PC-9 (cell line): ENCODE measurements around the gene POLRMT. TPM values are rescaled to one million over a fixed set of nuclear protein-coding genes. Genes with fewer than 3 reads are reported as not detected.

ENCODE experiments used
- BruUV-seq: library from RNA; stranded (reverse); fragments of 400-500 nt; replicated peaks from 2 replicates; lab custom pipeline; 2021; lab: Mats Ljungman, UMichigan
- CTCF ChIA-PET: fragments of 300-600 bp; sonication (Branson Sonifier 250); formaldehyde crosslinking; loops from one replicate; lab custom pipeline; 2022; ENCODE audit warnings: antibody characterized with exemption; lab: Charles Lee
- POLR2A ChIA-PET: fragments of 300-600 bp; sonication (Branson Sonifier 250); formaldehyde crosslinking; loops from one replicate; lab custom pipeline; 2022; ENCODE audit warnings: antibody characterized with exemption; ENCODE audit not compliant: unreplicated experiment; lab: Charles Lee
- DNase-seq, 2 experiments: peaks; one replicate each; pipeline versions ENCODE4 v3.0.0 to v3.0.0-alpha.2; 2015 to 2022; ENCODE audit warnings: mixed read lengths in 1 of 2
- H2AFZ ChIP-seq: fragments of 200-600 bp; sonication (generic); 2 replicates; pipeline ENCODE4 v1.8.1; 2017; ENCODE audit warnings: antibody characterized with exemption
- H3F3A ChIP-seq: fragments of 200-600 bp; sonication (generic); 2 replicates; pipeline ENCODE4 v1.8.1; 2017; ENCODE audit warnings: antibody characterized with exemption, mild to moderate bottlenecking, low read depth; ENCODE audit not compliant: insufficient read depth
- H3K27ac ChIP-seq: fragments of 200-600 bp; sonication (generic); 2 replicates; pipeline ENCODE4 v1.6.1; 2016; ENCODE audit warnings: mixed run types
- H3K27me3 ChIP-seq: fragments of 200-600 bp; sonication (generic); 2 replicates; pipeline ENCODE4 v1.6.1; 2016; ENCODE audit warnings: low read depth, mixed run types; ENCODE audit not compliant: insufficient read depth
- H3K36me3 ChIP-seq: fragments of 200-600 bp; sonication (generic); 2 replicates; pipeline ENCODE4 v1.6.1; 2016; ENCODE audit warnings: low read depth, mixed run types
- H3K4me1 ChIP-seq: fragments of 200-600 bp; sonication (generic); replicated peaks from 2 replicates; pipeline ENCODE4 v1.6.1; 2016; ENCODE audit warnings: mixed run types; ENCODE audit not compliant: insufficient read depth
- H3K4me2 ChIP-seq: fragments of 200-600 bp; sonication (generic); 2 replicates; pipeline ENCODE4 v1.6.1; 2017; ENCODE audit warnings: mixed run types
- H3K4me3 ChIP-seq: fragments of 200-600 bp; sonication (generic); 2 replicates; pipeline ENCODE4 v1.6.1; 2016; ENCODE audit warnings: mixed run types
- H3K79me2 ChIP-seq: fragments of 200-600 bp; sonication (generic); 2 replicates; pipeline ENCODE4 v1.6.1; 2017; ENCODE audit warnings: low read depth, mixed run types
- H3K9me2 ChIP-seq: fragments of 200-600 bp; sonication (generic); 2 replicates; pipeline ENCODE4 v1.8.1; 2017; ENCODE audit warnings: mild to moderate bottlenecking; ENCODE audit not compliant: insufficient read depth
- H3K9me3 ChIP-seq: fragments of 200-600 bp; sonication (generic); 2 replicates; pipeline ENCODE4 v1.8.1; 2016; ENCODE audit warnings: low read depth; ENCODE audit not compliant: insufficient read depth
- H4K20me1 ChIP-seq: fragments of 200-600 bp; sonication (generic); 2 replicates; pipeline ENCODE4 v1.8.1; 2017; ENCODE audit not compliant: insufficient read depth
- CTCF ChIP-seq: fragments of 200-600 bp; sonication (generic); conservative IDR thresholded peaks from 2 replicates; pipeline ENCODE4 v1.6.1; 2017; ENCODE audit warnings: mixed run types, antibody characterized with exemption, mild to moderate bottlenecking, moderate library complexity
- EZH2 ChIP-seq: fragments of 200-600 bp; sonication (generic); IDR thresholded peaks from 2 replicates; pipeline ENCODE4 v1.8.0; 2017; ENCODE audit warnings: antibody characterized with exemption, low read depth
- intact Hi-C: fragments of 100-400 bp; cut with micrococcal nuclease; formaldehyde crosslinking; loops from one replicate; pipeline ENCODE4 v1.10.0; 2022; ENCODE audit not compliant: unreplicated experiment
- total RNA-seq: library from RNA; stranded (reverse); gene quantifications from 2 replicates; pipeline ENCODE4 v1.2.3, GENCODE V29; 2021

The POLRMT gene
- total RNA-seq, 1 experiment from 2014 or later: 46.4 TPM

- DNase-seq: no peak
- no TSS peak for BruUV-seq
- no peak overlapping the region for H3K4me2 ChIP-seq
- intact Hi-C loops: no loop called here
- H3K27me3 ChIP-seq: no peaks in the 10 kb centered on the region; the same call in 1 of the 2 replicates
- H3K4me1 ChIP-seq: no peaks in the 10 kb centered on the region
- ChIA-PET CTCF (no interaction called here), POLR2A (no interaction called here)
- H2AFZ ChIP-seq: no peak overlapping the region
- H4K20me1 ChIP-seq: no peaks in the 10 kb centered on the region
- no peaks in the 10 kb centered on the region for H3K9me2 ChIP-seq
- H3K27ac ChIP-seq: no peak overlapping the region
- H3F3A ChIP-seq: no peaks in the 10 kb centered on the region
- H3K36me3 ChIP-seq: no peaks in the 10 kb centered on the region
- H3K4me3 ChIP-seq: no peak overlapping the region
- H3K79me2 ChIP-seq: no peaks in the 10 kb centered on the region
- no peaks in the 10 kb centered on the region for H3K9me3 ChIP-seq
- TF ChIP-seq EZH2 (no peak), CTCF (no peak)
These were observed 31.5 kb downstream of the POLRMT start for GRCh38 chr19:601790-602189.

GRCh38 chr19:601310-601709, 32.0 kb downstream of the POLRMT start:
- intact Hi-C loops: no loop called here
- POLR2A ChIA-PET: no interaction called here
- BruUV-seq: no TSS peak
- CTCF ChIA-PET: no interaction called here
- H3K4me1 ChIP-seq: no peaks in the 10 kb centered on the region
- no peak for DNase-seq
- no peaks in the 10 kb centered on the region for H3K9me2 ChIP-seq
- no peak overlapping the region for H3K4me3 ChIP-seq
- H3K27me3 ChIP-seq: peaks cover 4% of the 10 kb centered on the region; the same call in 1 of the 2 replicates
- H3K79me2 ChIP-seq: no peaks in the 10 kb centered on the region
- H3K27ac ChIP-seq: no peak overlapping the region
- H3K36me3 ChIP-seq: no peaks in the 10 kb centered on the region
- H3K9me3 ChIP-seq: no peaks in the 10 kb centered on the region
- H4K20me1 ChIP-seq: no peaks in the 10 kb centered on the region
- TF ChIP-seq CTCF (no peak), EZH2 (no peak)
- no peak overlapping the region for H3K4me2 ChIP-seq
- H2AFZ ChIP-seq: no peak overlapping the region
- H3F3A ChIP-seq: no peaks in the 10 kb centered on the region

DNA sequence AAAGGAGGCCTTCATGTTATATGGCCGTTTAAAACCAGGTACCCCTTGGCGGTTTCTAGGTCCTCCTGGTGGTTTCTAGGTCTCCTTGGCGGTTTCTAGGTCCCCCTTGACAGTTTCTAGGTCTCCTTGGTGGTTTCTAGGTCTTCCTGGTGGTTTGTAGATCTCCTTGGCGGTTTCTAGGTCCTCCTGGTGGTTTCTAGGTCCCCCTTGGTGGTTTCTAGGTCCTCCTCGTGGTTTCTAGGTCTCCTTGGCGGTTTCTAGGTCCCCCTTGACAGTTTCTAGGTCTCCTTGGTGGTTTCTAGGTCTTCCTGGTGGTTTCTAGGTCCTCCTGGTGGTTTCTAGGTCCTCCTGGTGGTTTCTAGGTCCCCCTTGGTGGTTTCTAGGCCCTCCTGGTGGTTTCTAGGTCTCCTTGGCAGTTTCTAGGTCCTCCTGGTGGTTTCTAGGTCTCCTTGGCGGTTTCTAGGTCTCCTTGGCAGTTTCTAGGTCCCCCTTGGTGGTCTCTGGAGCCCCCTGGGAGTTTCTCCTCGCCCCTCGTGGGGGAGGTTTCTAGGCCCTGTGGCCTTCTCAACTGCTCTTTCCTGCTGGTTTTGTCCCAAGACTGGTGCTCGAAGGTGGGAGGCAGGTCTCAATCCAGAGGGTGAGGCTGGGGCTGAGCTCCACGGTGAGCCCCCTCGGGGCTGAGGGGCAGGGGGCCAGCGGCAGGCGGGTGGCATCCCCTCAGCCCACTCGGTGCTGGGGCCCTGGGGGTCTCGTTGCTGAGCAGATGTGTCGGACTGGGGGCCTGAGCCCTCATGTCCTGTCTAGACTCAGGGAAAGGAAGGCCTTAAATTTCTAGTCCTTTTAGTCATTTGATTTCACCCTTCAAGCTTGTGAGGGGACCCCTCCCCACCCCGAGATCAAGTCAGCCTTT, 35.7 kb downstream of the POLRMT start:
- no TSS peak for BruUV-seq
- CTCF ChIA-PET: interaction anchor here (0.6 kb wide), 1 partner anchor 10 kb away, joined by 4 read pairs; no protein-coding TSS in a partner anchor
- Histone ChIP-seq H3K9me3 (no peaks in the 10 kb centered on the region), H3K4me3 (no peak overlapping the region), H4K20me1 (no peaks in the 10 kb centered on the region), H3K4me1 (no peaks in the 10 kb centered on the region), H3F3A (no peaks in the 10 kb centered on the region), H3K36me3 (no peaks in the 10 kb centered on the region), H3K4me2 (no peak overlapping the region), H3K27me3 (peaks cover 22% of the 10 kb centered on the region), H2AFZ (no peak overlapping the region), H3K27ac (no peak overlapping the region), H3K9me2 (no peaks in the 10 kb centered on the region), H3K79me2 (no peaks in the 10 kb centered on the region)
- no peak for TF ChIP-seq EZH2
- TF ChIP-seq CTCF: no peak
- POLR2A ChIA-PET: no interaction called here
- intact Hi-C loops: no loop called here
- DNase-seq: no peak
